GM12875 (cell line): ENCODE measurements around the gene GALNT13.

ENCODE experiments used
- H3K4me3 ChIP-seq: one replicate; pipeline ENCODE4 v1.5.1; 2011; ENCODE audit warnings: low read depth, low read length, control low read depth
- CTCF ChIP-seq: IDR thresholded peaks from 2 replicates; pipeline ENCODE4 v1.5.1; 2011; ENCODE audit warnings: low read depth, mild to moderate bottlenecking, control low read depth, inconsistent platforms, low read length, moderate library complexity, borderline replicate concordance; ENCODE audit not compliant: insufficient read depth

Gene GALNT13

GRCh38 chr2:154350911-154351310 is 479.2 kb downstream of the GALNT13 start:
- TF ChIP-seq CTCF, result no peak
- H3K4me3 ChIP-seq, result no peak overlapping the region

GRCh38 chr2:154361276-154361675 is 489.6 kb downstream of the GALNT13 start:
- no peak for TF ChIP-seq CTCF

GRCh38 chr2:154368153-154368552 is 496.4 kb downstream of the GALNT13 start:
- no peak for TF ChIP-seq CTCF
- H3K4me3 ChIP-seq, result no peak overlapping the region

More at GRCh38 chr2:154361276-154361675, 489.6 kb downstream of the GALNT13 start:
- H3K4me3 ChIP-seq, result no peak overlapping the region

- TF ChIP-seq CTCF, result no peak
- no peak overlapping the region for H3K4me3 ChIP-seq
Measured at GRCh38 chr2:154370873-154371272, 499.2 kb downstream of the GALNT13 start.

- no peak overlapping the region for H3K4me3 ChIP-seq
- TF ChIP-seq CTCF, result no peak
Measured at GRCh38 chr2:154374416-154374815, 502.7 kb downstream of the GALNT13 start.

GRCh38 chr2:154375579-154375931 is 503.8 kb downstream of the GALNT13 start:
- no peak overlapping the region for H3K4me3 ChIP-seq

More at GRCh38 chr2:154375579-154375931, 503.8 kb downstream of the GALNT13 start:
- TF ChIP-seq CTCF, result no peak
